Right atrium auricular region (tissue), 2 donors: ENCODE results near the gene ECE2. TPM values are rescaled to one million over a fixed set of nuclear protein-coding genes. Genes with fewer than 3 reads are reported as not detected.

ENCODE experiments used
- DNase-seq: peaks from one replicate; pipeline ENCODE4 v3.0.0-alpha.2; 2019; ENCODE audit warnings: low spot score
- H3K27ac ChIP-seq, 2 donors: fragments of 200-600 bp; sonication (generic); 1 replicate in 1 of 2; 2 replicates in 1 of 2; pipeline ENCODE4 v1.5.1; 2016 to 2019
- H3K27me3 ChIP-seq, 2 donors: fragments of 200-600 bp; sonication (generic); one replicate each; pipeline versions ENCODE4 v1.5.1 to v1.6.0; 2017 to 2019
- H3K36me3 ChIP-seq: fragments of 200-600 bp; sonication (generic); one replicate; pipeline ENCODE4 v1.5.1; 2016
- H3K4me1 ChIP-seq, 2 donors: fragments of 200-600 bp; sonication (generic); one replicate each; pipeline versions ENCODE4 v1.5.1 to v1.6.0; 2017 to 2019
- H3K4me3 ChIP-seq, 2 donors: fragments of 200-600 bp; sonication (generic); 1 replicate in 1 of 2; 2 replicates in 1 of 2; pipeline ENCODE4 v1.5.1; 2017 to 2019; ENCODE audit warnings: mild to moderate bottlenecking in 1 of 2, moderate library complexity in 1 of 2
- H3K9me3 ChIP-seq, 2 donors: fragments of 200-600 bp; sonication (generic); one replicate each; pipeline ENCODE4 v1.5.1; 2019
- microRNA counts, 2 donors: library from miRNA; unstranded; fragments of <30 nt; microRNA quantifications; one replicate each; lab custom pipeline; 2016 to 2017
- microRNA-seq, 2 donors: library from miRNA; unstranded; fragments of <30 nt; microRNA quantifications; one replicate each; pipeline ENCODE4, GENCODE V29; 2016 to 2017; ENCODE audit warnings: borderline number of aligned reads in 2 of 2, borderline replicate concordance in 1 of 2
- total RNA-seq, 2 donors: library from RNA; depleted of rRNA; stranded (reverse); fragments of >200 nt; gene quantifications; one replicate each; pipeline ENCODE4 v1.1.0, GENCODE V29; 2016
- TF ChIP-seq, protein P1 (sequence below), 2 donors: fragments of 200-600 bp; sonication (generic); IDR thresholded peaks; one replicate each; pipeline ENCODE4 v1.5.1; 2019; ENCODE audit warnings: antibody characterized with exemption in 2 of 2

ECE2 gene
- total RNA-seq, 2 donors from 2014 or later: 1.6 TPM; not detected in 1

DNA sequence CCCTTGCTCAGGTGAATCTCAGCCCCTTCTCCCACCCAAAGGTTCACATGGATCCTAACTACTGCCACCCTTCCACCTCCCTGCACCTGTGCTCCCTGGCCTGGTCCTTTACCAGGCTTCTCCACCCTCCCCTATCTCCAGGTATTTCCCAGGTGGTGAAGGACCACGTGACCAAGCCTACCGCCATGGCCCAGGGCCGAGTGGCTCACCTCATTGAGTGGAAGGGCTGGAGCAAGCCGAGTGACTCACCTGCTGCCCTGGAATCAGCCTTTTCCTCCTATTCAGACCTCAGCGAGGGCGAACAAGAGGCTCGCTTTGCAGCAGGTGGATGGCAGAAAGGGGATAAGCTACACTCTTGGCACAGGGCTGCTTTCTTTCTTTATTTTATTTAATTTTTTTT is 66.1 kb downstream of the ECE2 start:
- Histone ChIP-seq H3K4me3 (no peak overlapping the region), H3K27me3 (no peaks in the 10 kb centered on the region), H3K27ac (no peak overlapping the region), H3K36me3 (peaks cover 39% of the 10 kb centered on the region), H3K4me1 (peaks cover 0 to 43% of the 10 kb centered on the region in 2 donors), H3K9me3 (no peaks in the 10 kb centered on the region)
- no peak for DNase-seq
- TF ChIP-seq, protein P1, sequence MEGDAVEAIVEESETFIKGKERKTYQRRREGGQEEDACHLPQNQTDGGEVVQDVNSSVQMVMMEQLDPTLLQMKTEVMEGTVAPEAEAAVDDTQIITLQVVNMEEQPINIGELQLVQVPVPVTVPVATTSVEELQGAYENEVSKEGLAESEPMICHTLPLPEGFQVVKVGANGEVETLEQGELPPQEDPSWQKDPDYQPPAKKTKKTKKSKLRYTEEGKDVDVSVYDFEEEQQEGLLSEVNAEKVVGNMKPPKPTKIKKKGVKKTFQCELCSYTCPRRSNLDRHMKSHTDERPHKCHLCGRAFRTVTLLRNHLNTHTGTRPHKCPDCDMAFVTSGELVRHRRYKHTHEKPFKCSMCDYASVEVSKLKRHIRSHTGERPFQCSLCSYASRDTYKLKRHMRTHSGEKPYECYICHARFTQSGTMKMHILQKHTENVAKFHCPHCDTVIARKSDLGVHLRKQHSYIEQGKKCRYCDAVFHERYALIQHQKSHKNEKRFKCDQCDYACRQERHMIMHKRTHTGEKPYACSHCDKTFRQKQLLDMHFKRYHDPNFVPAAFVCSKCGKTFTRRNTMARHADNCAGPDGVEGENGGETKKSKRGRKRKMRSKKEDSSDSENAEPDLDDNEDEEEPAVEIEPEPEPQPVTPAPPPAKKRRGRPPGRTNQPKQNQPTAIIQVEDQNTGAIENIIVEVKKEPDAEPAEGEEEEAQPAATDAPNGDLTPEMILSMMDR (IDR thresholded peaks at IDR 0.05): no peak

MicroRNAs encoded within 50 kb of the gene (microRNA counts, 767-probe panel; counts per million panel counts)
- microRNA hsa-miR-1224-3p (lab: Ali Mortazavi, UCI): 0 to 31.0 counts per million in 2 donors
- 0 to 697 counts per million in 2 donors for microRNA hsa-miR-1224-5p (lab: Ali Mortazavi, UCI)

Small RNAs within 50 kb of the gene (microRNA-seq; reads per million reads assigned to microRNA genes)
- 0 reads per million in 2 donors for gene MIR1224

Other genes starting within 250 kb of the ECE2 start
- not detected for gene HTR3D, start 244.3 kb upstream of the ECE2 start, total RNA-seq
- not detected for gene HTR3C, start 223.0 kb upstream of the ECE2 start, total RNA-seq
- not detected for gene HTR3E, start 179.0 kb upstream of the ECE2 start, total RNA-seq
- gene EIF2B5, start 140.7 kb upstream of the ECE2 start, total RNA-seq: 10 to 100 TPM; 19.6 to 24.3 TPM
- gene DVL3, start 120.6 kb upstream of the ECE2 start, total RNA-seq: 10 to 100 TPM; 43.5 to 66.1 TPM
- gene AP2M1, start 101.2 kb upstream of the ECE2 start, total RNA-seq: 100 to 1,000 TPM; 183 to 235 TPM
- gene ABCF3, start 89.8 kb upstream of the ECE2 start, total RNA-seq: 10 to 100 TPM; 42.8 to 47.9 TPM
- not detected for gene VWA5B2, start 46.4 kb upstream of the ECE2 start, total RNA-seq
- 10 to 100 TPM; 50.6 to 50.8 TPM for gene ALG3, start 27.1 kb upstream of the ECE2 start, total RNA-seq
- gene EEF1AKMT4, start 26.4 kb upstream of the ECE2 start, total RNA-seq: 1 to 10 TPM; 2.1 TPM
- gene CAMK2N2, start 14.5 kb upstream of the ECE2 start, total RNA-seq: not detected
- gene PSMD2, start 23.2 kb downstream of the ECE2 start, total RNA-seq: 100 to 1,000 TPM; 213 to 259 TPM
- gene EIF4G1, start 38.6 kb downstream of the ECE2 start, total RNA-seq: 100 to 1,000 TPM; 270 to 276 TPM
- gene FAM131A, start 61.6 kb downstream of the ECE2 start, total RNA-seq: 10 to 100 TPM; 33.7 to 45.8 TPM
- 1 to 10 TPM; 1.3 to 2.7 TPM for gene CLCN2, start 85.6 kb downstream of the ECE2 start, total RNA-seq
- 10 to 100 TPM; 26.8 to 35.5 TPM for gene POLR2H, start 85.7 kb downstream of the ECE2 start, total RNA-seq
- under 1 TPM in 1 of 2 donors, not detected in 1; 0.55 TPM for gene THPO, start 102.2 kb downstream of the ECE2 start, total RNA-seq
- 10 to 100 TPM in 1 of 2 donors, 1 to 10 TPM in 1; 7.0 to 13.4 TPM for gene CHRD, start 104.0 kb downstream of the ECE2 start, total RNA-seq